HL-60 (cell line): ENCODE data around the gene OR5B17.

Source experiments
- CTCF ChIP-seq: IDR thresholded peaks from one replicate; pipeline ENCODE4 v1.5.1; 2011; ENCODE audit warnings: low read length, control low read depth, inconsistent platforms; ENCODE audit not compliant: insufficient read depth
- GABPA ChIP-seq: IDR thresholded peaks from 2 replicates; pipeline ENCODE4 v1.6.1; 2012; ENCODE audit warnings: low read depth
- POLR2AphosphoS5 ChIP-seq: IDR thresholded peaks from 2 replicates; pipeline ENCODE4 v1.6.1; 2012; ENCODE audit warnings: low read depth

DNA sequence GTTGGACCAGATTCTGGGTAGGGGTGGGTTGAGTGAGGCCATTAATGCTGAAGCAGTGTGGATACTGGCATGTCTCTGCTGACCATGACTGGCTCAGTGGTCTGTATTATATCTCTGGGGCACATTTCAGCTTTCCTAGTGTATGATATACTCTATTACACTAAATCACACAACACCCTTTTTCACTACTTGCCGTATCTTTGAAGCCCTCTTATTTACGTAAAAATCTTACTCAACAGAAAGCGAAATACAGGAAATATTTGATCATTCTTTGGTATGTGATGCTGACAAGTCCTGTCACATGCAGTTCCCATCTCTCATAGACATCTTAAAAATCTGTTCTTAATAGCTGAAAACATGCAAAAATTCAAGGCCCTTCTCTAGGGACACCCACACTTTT lies 40.3 kb downstream of the OR5B17 start:
- no peak for TF ChIP-seq GABPA
- no peak for TF ChIP-seq POLR2AphosphoS5
- no peak for TF ChIP-seq CTCF
